GM18858 (cell line): ENCODE measurements around the gene ICAM4.
"Not testable (repeated sequence)": the region's sequence is repeated elsewhere in the genome, so short reads cannot be mapped to it uniquely, and the experiment has no call there.

ENCODE experiments used
- ATAC-seq: cut with Tn5 transposase; IDR thresholded peaks from one replicate; pipeline ENCODE4 v1.9.1; 2021; ENCODE audit not compliant: unreplicated experiment

The ICAM4 gene

GRCh38 chr19:10336725-10337124, 50.0 kb downstream of the ICAM4 start:
- ATAC-seq: not testable (repeated sequence)
